Measurements from ENCODE around the gene ERICH6.

ERICH6 gene

GRCh38 chr3:150703756-150704344, at the start of gene ERICH6:
Gene ERICH6 (minus strand): TSS chr3:150703920. CDS start chr3:150703898, 22 bp downstream.
- DNase-seq (ENCODE audit: low read depth in 2 of 2): peak; percentile 16 to 48

DNA sequence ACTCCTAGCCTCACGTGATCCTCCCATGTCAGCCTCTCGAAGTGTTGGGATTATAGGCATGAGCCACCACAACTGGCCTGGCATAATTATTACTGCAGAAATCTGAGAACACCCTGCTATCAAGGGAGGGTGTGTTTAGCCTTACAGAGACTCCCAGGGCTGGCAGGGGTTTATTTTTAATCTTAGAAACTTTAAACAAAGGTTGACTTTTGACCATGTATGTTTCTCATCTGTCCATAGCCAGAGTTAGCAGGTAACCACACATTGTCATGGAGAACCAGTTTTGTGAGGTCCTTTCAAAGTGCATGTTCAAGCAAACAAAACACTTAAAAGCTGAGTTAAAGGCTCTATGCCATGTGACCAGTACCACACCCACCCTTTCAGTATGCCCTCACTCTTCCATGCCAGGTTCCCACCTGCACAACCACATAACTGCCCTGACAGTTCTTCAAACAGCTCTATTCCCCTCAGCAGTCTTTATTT, 48.1 kb upstream of the ERICH6 start:
- DNase-seq (ENCODE audit: low read depth in 2 of 2): no peak

- no peak for DNase-seq (ENCODE audit: low read depth in 2 of 2)
These were observed 45.5 kb upstream of the ERICH6 start for GRCh38 chr3:150749255-150749654.

DNA sequence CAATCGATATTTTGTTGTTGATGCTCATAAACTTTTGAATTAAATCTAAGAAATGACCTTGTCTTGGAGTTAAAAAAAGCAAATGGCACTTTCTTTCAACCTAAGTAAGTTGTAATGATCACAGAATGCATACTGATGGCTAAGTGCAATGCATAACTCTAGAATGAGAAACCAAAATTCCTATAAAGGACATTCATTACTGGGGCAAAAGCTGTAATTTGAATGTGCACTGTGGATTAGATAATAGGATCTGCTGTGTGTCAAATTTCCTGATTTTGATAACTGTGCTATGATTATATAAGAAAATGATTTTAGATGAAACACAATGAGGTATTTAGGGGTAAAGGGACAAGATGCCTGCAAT, 44.9 kb upstream of the ERICH6 start:
- no peak for DNase-seq (ENCODE audit: low read depth in 2 of 2)

GRCh38 chr3:150747886-150748683, 44.4 kb upstream of the ERICH6 start:
- no peak for DNase-seq (ENCODE audit: low read depth in 2 of 2)

DNA sequence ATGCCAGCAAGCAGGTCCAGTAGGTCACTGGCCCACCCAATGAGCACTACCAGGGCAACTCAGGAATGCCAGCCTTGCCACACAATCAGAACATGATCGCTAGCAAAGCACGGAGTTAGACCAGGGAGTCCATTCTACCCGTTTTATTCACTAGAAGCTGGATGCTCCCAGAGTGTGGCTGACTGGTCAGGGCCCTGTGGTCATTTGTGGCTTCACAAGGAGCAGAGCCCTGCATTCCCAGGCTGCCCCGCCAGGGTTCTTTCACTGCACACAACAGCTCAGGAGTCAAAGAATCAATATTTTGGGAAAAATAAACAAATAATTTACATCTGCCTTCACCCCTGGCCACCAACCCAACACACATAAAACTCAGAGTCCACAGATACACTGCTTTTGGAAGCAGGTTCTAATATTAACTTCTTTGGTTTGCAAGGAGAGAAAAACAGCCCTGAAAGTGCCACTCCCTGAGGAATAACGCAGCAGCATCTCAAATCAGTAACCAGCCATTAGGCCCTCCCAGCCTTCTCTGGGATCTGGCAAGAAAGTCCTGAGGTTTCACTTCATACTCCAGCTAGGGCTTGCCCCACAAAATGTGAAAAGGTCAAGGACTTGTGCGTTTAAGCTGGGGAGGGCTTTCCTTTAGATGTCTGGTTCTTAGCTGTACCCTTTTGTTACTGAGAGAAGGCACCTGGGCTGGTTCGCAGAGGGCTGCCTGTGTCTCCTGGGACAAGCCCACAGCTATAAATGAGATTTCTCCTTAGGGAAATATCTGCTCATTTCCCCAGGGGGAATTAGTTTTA, 43.3 kb upstream of the ERICH6 start:
- DNase-seq (ENCODE audit: low read depth in 2 of 2): no peak

DNA sequence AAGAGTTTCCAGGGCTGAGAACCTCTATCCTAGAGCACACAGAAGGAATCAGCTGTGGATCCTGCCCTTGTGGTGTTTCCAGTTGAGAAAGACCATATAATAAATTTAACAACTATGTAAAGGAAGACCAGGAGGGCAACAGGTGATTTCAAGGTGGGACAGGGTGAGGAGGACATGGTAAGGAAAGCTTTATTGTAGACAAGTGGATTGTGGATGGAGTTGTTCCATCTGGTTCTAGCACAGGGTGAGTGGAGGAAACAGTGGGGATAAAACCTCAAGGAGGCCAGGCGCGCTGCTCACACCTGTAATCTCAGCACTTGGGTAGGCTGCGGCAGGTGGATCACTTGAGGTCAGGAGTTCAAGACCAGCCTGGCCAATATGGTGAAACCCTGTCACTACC, 42.1 kb upstream of the ERICH6 start:
- DNase-seq (ENCODE audit: low read depth in 2 of 2): no peak

- DNase-seq (ENCODE audit: low read depth in 2 of 2): no peak
These were observed 41.1 kb upstream of the ERICH6 start for GRCh38 chr3:150744919-150745211.

GRCh38 chr3:150744041-150744918, 40.6 kb upstream of the ERICH6 start:
- DNase-seq (ENCODE audit: low read depth in 2 of 2): no peak

- no peak for DNase-seq (ENCODE audit: low read depth in 2 of 2)
These were observed 39.8 kb upstream of the ERICH6 start for GRCh38 chr3:150743508-150743907.

- no peak for DNase-seq (ENCODE audit: low read depth in 2 of 2)
These were observed 39.0 kb upstream of the ERICH6 start for GRCh38 chr3:150742679-150743078.

GRCh38 chr3:150742141-150742523, 38.4 kb upstream of the ERICH6 start:
- no peak for DNase-seq (ENCODE audit: low read depth in 2 of 2)

DNA sequence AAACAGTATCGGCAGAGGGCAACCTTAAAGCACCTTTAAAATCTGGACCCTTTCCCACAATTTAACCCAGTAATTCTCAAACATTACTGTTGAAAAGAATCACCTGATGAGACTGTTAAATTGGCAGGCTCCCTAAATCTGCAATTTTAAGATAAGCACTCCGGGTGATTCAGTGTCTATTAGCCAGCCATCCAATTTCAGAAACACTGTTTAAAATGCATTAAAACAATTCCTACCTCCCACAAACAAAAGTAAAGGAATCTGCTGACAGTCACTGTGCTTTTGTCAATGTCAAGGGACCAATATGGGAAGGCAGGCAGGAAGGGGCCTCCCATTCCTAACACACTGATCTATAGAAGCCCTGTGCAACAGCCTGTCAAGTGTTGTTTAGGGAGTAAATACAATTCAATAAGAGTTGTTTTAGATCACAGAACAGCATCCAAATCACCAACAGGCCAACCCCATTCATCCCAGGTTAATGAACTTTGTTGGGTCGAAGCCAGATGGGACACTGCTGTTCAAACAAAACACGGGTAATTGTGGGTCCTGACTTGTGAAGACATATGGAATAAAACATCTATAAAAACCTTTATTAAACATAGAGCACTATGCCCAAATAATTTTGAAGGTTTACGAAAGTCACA, 37.9 kb upstream of the ERICH6 start:
- no peak for DNase-seq (ENCODE audit: low read depth in 2 of 2)

DNA sequence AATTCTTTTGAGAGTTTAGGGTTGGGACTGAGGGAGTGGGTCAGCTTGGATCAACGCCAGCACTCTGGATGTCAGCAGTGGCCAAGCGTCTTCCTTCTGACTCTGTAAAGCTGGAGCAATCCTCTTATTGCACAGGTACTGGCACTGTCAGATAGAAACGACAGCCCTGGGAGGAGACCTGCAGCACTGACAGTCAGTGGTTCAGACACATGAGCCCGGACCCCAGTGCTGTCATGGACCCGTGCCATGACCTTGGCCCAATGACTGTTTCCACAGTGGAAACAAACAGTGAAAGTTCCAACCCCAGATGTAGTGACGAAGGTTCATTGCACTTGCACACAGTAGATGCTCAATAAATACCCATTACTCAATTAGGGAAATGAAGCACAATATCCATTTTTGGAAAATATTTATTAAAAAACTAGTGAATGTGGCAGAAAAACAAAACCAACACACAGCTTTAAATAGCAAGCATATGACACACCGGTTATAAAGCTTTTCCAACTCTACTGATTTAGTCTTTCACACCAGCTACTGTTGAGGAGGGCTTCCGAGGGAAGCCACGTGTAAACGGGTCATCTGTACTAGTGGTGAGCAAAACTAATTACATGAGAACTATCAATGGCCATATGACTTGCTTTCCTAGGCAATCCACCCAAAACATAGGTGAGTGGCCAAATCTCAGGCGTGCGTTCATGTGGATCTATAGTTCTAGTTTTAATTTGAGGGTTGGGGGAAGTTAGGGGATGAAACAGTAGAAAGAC, 37.2 kb upstream of the ERICH6 start:
- DNase-seq (ENCODE audit: low read depth in 2 of 2): no peak

- no peak for DNase-seq (ENCODE audit: low read depth in 2 of 2)
These were observed 36.3 kb upstream of the ERICH6 start for GRCh38 chr3:150739877-150740645.

GRCh38 chr3:150739200-150739863, 35.6 kb upstream of the ERICH6 start:
- DNase-seq (ENCODE audit: low read depth in 2 of 2): no peak

DNA sequence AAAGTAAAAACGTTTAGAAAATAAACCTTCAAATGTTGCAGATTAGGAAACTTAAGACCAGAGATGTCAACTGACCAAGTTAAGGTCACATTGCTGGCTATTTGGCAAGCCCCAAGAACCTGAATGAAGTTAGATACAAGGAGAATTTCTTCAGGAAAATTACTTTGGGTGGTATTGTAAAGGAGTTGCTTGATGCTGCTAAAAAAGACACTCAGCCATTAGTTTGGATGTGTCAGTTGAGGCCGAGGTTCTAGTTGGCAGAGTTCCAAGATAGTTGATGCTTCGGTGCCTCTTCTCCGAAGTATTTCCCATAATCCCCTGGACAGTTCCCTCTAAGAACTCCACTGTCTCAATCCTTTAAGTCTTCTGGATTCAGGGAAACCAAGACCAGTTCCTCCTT, 35.0 kb upstream of the ERICH6 start:
- DNase-seq (ENCODE audit: low read depth in 2 of 2): no peak

GRCh38 chr3:150737874-150738679, 34.4 kb upstream of the ERICH6 start:
- no peak for DNase-seq (ENCODE audit: low read depth in 2 of 2)

Measured in stimulated activated CD4-positive, alpha-beta T cell treated with anti-CD3 and anti-CD28 coated beads, Interleukin-1b, Interleukin-23, amount 100 ng/mL, for 1 hour (primary cell).